ENCODE data around the gene ANKRD50. TPM values are rescaled to one million over a fixed set of nuclear protein-coding genes. Genes with fewer than 3 reads are reported as not detected.

Gene ANKRD50
- total RNA-seq, 6 experiments from 2014 or later = 17.1 to 23.2 (median 18.2) TPM

DNA sequence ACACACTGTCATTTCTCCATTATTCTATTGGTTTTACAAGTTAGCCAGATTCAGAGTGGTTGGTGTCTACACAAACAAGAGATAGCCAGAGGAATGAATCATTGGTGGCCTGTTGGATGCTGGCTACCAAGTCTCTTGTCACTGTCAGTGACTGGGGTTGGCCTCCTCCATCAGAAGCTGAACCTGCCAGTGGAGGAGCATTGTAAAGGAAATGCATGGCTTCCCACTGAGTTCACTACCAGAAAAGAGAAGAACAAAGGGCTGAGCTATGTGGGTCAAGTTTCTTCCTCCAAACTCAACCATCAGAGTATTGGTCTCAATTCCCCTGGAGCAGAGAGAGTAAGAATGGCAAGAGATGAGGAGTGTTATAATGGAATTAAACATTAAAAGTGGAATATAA is 26.5 kb upstream of the ANKRD50 start:
- no peaks in the 10 kb centered on the region for H3K4me1 Mint-ChIP-seq (ENCODE audit: low read depth)

DNA sequence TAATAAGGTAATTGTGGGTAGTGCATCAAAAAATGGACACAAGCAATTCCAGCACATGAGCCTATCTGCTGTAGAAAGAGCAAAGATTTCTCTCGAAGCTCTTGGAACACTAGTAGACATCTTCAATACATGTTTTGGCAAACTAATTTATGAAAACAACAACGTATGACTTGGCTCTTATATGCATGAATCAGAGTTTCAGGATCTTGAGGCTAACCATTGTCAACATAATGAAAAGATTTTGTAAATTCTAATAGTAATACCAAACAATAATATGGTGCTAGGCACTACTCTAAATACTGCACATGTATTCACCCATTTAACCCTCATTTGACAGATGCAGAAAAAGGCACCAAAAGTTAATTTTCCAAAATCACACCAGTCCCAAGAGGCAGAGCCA is 25.1 kb upstream of the ANKRD50 start:
- H3K27ac Mint-ChIP-seq = no peak overlapping the region
- DNase-seq = no peak
- H3K4me1 Mint-ChIP-seq (ENCODE audit: low read depth) = no peaks in the 10 kb centered on the region
- H3K9me3 Mint-ChIP-seq = no peaks in the 10 kb centered on the region
- no peaks in the 10 kb centered on the region for H3K27me3 Mint-ChIP-seq (ENCODE audit: insufficient read depth)
- H3K36me3 Mint-ChIP-seq (ENCODE audit: low read depth) = no peaks in the 10 kb centered on the region
- no peak overlapping the region for H3K4me3 Mint-ChIP-seq
- TF ChIP-seq CTCF (IDR thresholded peaks at IDR 0.05) = no peak

More for the DNA sequence above, 26.5 kb upstream of the ANKRD50 start:
- Mint-ChIP-seq H3K4me3 (no peak overlapping the region), H3K27me3 (ENCODE audit: insufficient read depth) (no peaks in the 10 kb centered on the region), H3K27ac (no peak overlapping the region), H3K36me3 (ENCODE audit: low read depth) (no peaks in the 10 kb centered on the region), H3K9me3 (no peaks in the 10 kb centered on the region)
- TF ChIP-seq CTCF (IDR thresholded peaks at IDR 0.05) = no peak
- DNase-seq = no peak

- H3K4me1 Mint-ChIP-seq (ENCODE audit: low read depth) = no peaks in the 10 kb centered on the region
- DNase-seq = no peak
- no peak for TF ChIP-seq CTCF (IDR thresholded peaks at IDR 0.05)
- no peak overlapping the region for H3K4me3 Mint-ChIP-seq
- H3K27ac Mint-ChIP-seq = no peak overlapping the region
- no peaks in the 10 kb centered on the region for H3K9me3 Mint-ChIP-seq
- H3K36me3 Mint-ChIP-seq (ENCODE audit: low read depth) = no peaks in the 10 kb centered on the region
- H3K27me3 Mint-ChIP-seq (ENCODE audit: insufficient read depth) = no peaks in the 10 kb centered on the region; the same call in 1 of the 2 replicates
Measured at GRCh38 chr4:124736526-124736925, 24.0 kb upstream of the ANKRD50 start.

DNA sequence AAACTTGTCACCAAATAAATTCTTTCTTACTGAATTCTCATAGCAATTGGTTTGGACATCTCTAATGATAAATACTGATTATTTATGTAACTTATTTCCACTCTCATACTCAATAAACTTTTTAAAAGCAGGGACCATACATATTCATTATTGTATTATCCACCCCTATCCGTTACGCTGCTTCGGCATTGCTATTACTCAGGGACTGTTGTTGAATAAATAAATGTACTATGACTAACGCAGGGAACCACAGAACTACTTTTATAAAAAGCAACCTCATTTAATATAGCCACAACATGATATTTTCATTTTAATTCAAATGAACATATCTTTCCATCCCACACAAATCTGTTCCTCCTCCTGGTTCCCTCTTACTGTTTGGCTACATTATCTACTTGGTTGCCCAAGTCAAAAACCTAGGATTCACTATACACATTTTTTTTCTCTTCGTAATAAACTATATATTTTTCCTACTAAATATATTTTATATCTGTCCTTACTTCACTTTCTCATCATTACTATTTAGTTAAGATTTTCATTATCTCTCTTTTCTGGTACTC is 14.9 kb upstream of the ANKRD50 start:
- peaks cover 3% of the 10 kb centered on the region; the same call in 1 of the 2 replicates for H3K9me3 Mint-ChIP-seq
- TF ChIP-seq CTCF (IDR thresholded peaks at IDR 0.05) = no peak
- peaks cover 19% of the 10 kb centered on the region for H3K4me1 Mint-ChIP-seq (ENCODE audit: low read depth)
- no peak for DNase-seq
- H3K27me3 Mint-ChIP-seq (ENCODE audit: insufficient read depth) = no peaks in the 10 kb centered on the region; the same call in 1 of the 2 replicates
- H3K36me3 Mint-ChIP-seq (ENCODE audit: low read depth) = no peaks in the 10 kb centered on the region
- H3K4me3 Mint-ChIP-seq = no peak overlapping the region
- H3K27ac Mint-ChIP-seq = no peak overlapping the region

DNA sequence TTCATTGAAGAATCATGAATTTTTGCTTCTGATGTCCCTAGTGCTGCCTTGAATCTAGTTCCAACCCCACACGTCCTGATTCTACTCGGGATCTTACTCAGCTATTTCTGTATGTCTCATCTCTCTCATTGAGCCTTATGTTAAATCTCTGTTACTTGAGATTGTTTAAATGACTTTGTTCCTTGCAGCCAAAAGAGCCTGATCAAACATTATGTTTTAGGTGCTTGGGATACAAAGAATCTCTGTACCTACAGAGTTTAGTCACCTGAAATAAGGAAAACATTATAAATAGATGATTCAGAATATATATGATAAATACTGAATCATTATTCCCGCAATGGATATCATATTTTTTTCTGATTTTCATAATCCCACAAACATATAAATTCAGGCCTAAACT is 13.7 kb upstream of the ANKRD50 start:
- Mint-ChIP-seq H3K4me1 (ENCODE audit: low read depth) (peaks cover 23% of the 10 kb centered on the region), H3K36me3 (ENCODE audit: low read depth) (no peaks in the 10 kb centered on the region), H3K27ac (no peak overlapping the region), H3K4me3 (no peak overlapping the region), H3K9me3 (peaks cover 3% of the 10 kb centered on the region; the same call in 1 of the 2 replicates), H3K27me3 (ENCODE audit: insufficient read depth) (no peaks in the 10 kb centered on the region)
- TF ChIP-seq CTCF (IDR thresholded peaks at IDR 0.05) = no peak
- DNase-seq = no peak
